Body of pancreas (tissue), 4 donors: ENCODE measurements around the gene PTPN21.

Experiments
- CTCF ChIP-seq, 7 experiments: fragments of 450-650 bp in 4 of 7; fragments of 200-600 bp in 3 of 7; sonication (generic) in 3 of 7; IDR thresholded peaks; one replicate each; pipeline ENCODE4 v1.5.1; 2016 to 2019; ENCODE audit warnings: antibody characterized with exemption in 7 of 7
- POLR2A ChIP-seq, 3 donors: fragments of 450-650 bp; IDR thresholded peaks; one replicate each; pipeline ENCODE4 v1.6.1; 2016; ENCODE audit warnings: antibody characterized with exemption in 3 of 3, mild to moderate bottlenecking in 2 of 3

GRCh38 chr14:88597601-88598000, 42.8 kb upstream of the PTPN21 start:
- TF ChIP-seq POLR2A (IDR thresholded peaks at IDR 0.05), result no peak
- no peak for TF ChIP-seq CTCF (IDR thresholded peaks at IDR 0.05)
